A549 (cell line): Measurements from ENCODE around the gene MT1E.

Experiments
- MAZ ChIP-seq: fragments of 150-350 bp; IDR thresholded peaks from 2 replicates; pipeline ENCODE4 v1.6.1; 2014; ENCODE audit warnings: antibody characterized with exemption, low read depth, low read length, borderline replicate concordance
- NR3C1 ChIP-seq: fragments of >200 bp; sonication (Bioruptor Twin); formaldehyde crosslinking; IDR thresholded peaks from 3 replicates; pipeline ENCODE4 v1.6.1; 2017
- POLR2A ChIP-seq: IDR thresholded peaks from 2 replicates; pipeline ENCODE4 v1.6.1; 2012; ENCODE audit warnings: mild to moderate bottlenecking, low read length
- TF ChIP-seq, protein P1 (sequence below): fragments of >200 bp; sonication (Bioruptor Twin); formaldehyde crosslinking; IDR thresholded peaks from 3 replicates; pipeline ENCODE4 v1.5.1; 2016

DNA sequence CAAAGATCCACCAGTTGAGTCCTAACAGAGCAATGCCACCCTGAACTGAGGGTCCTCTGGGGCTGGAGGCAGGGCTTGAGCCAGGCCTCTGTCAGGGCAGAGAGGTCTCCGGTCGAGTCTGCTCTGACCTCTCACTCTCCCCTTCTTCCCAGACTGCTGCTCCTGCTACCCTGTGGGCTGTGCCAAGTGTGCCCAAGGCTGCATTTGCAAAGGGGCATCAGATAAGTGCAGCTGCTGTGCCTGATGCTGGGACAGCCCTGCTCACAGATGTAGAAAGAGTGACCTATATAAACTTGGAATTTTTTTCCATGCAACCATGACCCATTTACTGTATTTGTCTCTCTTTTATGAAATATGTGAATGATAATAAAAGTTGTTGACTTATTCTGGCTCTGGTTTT lies 23.7 kb downstream of the MT1E start:
- TF ChIP-seq MAZ (no peak), NR3C1 (no peak), POLR2A (no peak)
- TF ChIP-seq, protein P1, sequence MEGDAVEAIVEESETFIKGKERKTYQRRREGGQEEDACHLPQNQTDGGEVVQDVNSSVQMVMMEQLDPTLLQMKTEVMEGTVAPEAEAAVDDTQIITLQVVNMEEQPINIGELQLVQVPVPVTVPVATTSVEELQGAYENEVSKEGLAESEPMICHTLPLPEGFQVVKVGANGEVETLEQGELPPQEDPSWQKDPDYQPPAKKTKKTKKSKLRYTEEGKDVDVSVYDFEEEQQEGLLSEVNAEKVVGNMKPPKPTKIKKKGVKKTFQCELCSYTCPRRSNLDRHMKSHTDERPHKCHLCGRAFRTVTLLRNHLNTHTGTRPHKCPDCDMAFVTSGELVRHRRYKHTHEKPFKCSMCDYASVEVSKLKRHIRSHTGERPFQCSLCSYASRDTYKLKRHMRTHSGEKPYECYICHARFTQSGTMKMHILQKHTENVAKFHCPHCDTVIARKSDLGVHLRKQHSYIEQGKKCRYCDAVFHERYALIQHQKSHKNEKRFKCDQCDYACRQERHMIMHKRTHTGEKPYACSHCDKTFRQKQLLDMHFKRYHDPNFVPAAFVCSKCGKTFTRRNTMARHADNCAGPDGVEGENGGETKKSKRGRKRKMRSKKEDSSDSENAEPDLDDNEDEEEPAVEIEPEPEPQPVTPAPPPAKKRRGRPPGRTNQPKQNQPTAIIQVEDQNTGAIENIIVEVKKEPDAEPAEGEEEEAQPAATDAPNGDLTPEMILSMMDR = no peak
